Colonic mucosa (tissue), 4 donors: Measurements from ENCODE around the gene IL1RAPL2. TPM values are rescaled to one million over a fixed set of nuclear protein-coding genes. Genes with fewer than 3 reads are reported as not detected.

Experiments
- DNase-seq: peaks from one replicate; pipeline ENCODE4 v3.0.0-alpha.2; 2020
- H3K27ac ChIP-seq: fragments of 200-600 bp; one replicate; pipeline ENCODE4 v1.8.0; 2021
- H3K27me3 ChIP-seq: fragments of 200-600 bp; one replicate; pipeline ENCODE4 v1.8.0; 2021
- H3K36me3 ChIP-seq: fragments of 200-600 bp; one replicate; pipeline ENCODE4 v1.8.0; 2021
- H3K4me1 ChIP-seq: fragments of 200-600 bp; one replicate; pipeline ENCODE4 v1.8.0; 2021; ENCODE audit warnings: mild to moderate bottlenecking
- H3K4me3 ChIP-seq: fragments of 200-600 bp; one replicate; pipeline ENCODE4 v1.8.0; 2021
- H3K9ac ChIP-seq, 2 donors: one replicate each; pipeline ENCODE4 v1.7.0; 2013; ENCODE audit warnings: control low read depth in 2 of 2, low read depth in 2 of 2, low read length in 2 of 2
- H3K9me3 ChIP-seq: fragments of 200-600 bp; one replicate; pipeline ENCODE4 v1.8.0; 2021
- CTCF ChIP-seq: fragments of 200-600 bp; IDR thresholded peaks from one replicate; pipeline ENCODE4 v1.8.0; 2022; ENCODE audit warnings: antibody characterized with exemption, mild to moderate bottlenecking
- intact Hi-C: fragments of 100-400 bp; cut with DNase I; formaldehyde crosslinking; loops from one replicate; pipeline ENCODE4 v1.14.1; 2022
- total RNA-seq, 2 donors: library from RNA; stranded (reverse); fragmentation: NEBNext Ultra II Directional in 1 of 2; extraction: Animal tissue kit (Norgen Biotek cat#: 25700) in 1 of 2; gene quantifications; one replicate each; pipeline ENCODE4 v1.2.1, GENCODE V29; 2021
- donor health status: healthy.
- donor health status: DM: no; HTN: no; CAD: no.
- donor health status: DM: no; HTN: no; CAD: no.

IL1RAPL2 gene
- total RNA-seq, 2 donors from 2014 or later = not detected

- Histone ChIP-seq H3K27ac (no peak overlapping the region), H3K9ac (no peak overlapping the region), H3K27me3 (no peaks in the 10 kb centered on the region), H3K4me1 (no peaks in the 10 kb centered on the region), H3K4me3 (no peak overlapping the region), H3K36me3 (no peaks in the 10 kb centered on the region), H3K9me3 (no peaks in the 10 kb centered on the region)
- no peak for DNase-seq
- TF ChIP-seq CTCF = no peak
- intact Hi-C loops = no loop called here
These were observed 1044.4 kb downstream of the IL1RAPL2 start for GRCh38 chrX:105610411-105610810.

- H3K27me3 ChIP-seq = no peaks in the 10 kb centered on the region
- no peak overlapping the region for H3K4me3 ChIP-seq
- TF ChIP-seq CTCF = no peak
- H3K9me3 ChIP-seq = no peaks in the 10 kb centered on the region
- no peak for DNase-seq
- intact Hi-C loops = no loop called here
- H3K9ac ChIP-seq = no peak overlapping the region
- H3K4me1 ChIP-seq = no peaks in the 10 kb centered on the region
- H3K36me3 ChIP-seq = no peaks in the 10 kb centered on the region
- H3K27ac ChIP-seq = no peak overlapping the region
These were observed 1052.5 kb downstream of the IL1RAPL2 start for GRCh38 chrX:105618393-105619101.

- no peaks in the 10 kb centered on the region for H3K9me3 ChIP-seq
- no peaks in the 10 kb centered on the region for H3K27me3 ChIP-seq
- no peak for DNase-seq
- no peak for TF ChIP-seq CTCF
- H3K27ac ChIP-seq = no peak overlapping the region
- no peak overlapping the region for H3K9ac ChIP-seq
- no peaks in the 10 kb centered on the region for H3K4me1 ChIP-seq
- intact Hi-C loops = no loop called here
- no peaks in the 10 kb centered on the region for H3K36me3 ChIP-seq
- H3K4me3 ChIP-seq = no peak overlapping the region
These were observed 1068.2 kb downstream of the IL1RAPL2 start for GRCh38 chrX:105634180-105634579.

GRCh38 chrX:105635794-105636193 lies 1069.8 kb downstream of the IL1RAPL2 start:
- Histone ChIP-seq H3K9me3 (no peaks in the 10 kb centered on the region), H3K36me3 (no peaks in the 10 kb centered on the region), H3K27ac (no peak overlapping the region), H3K4me3 (no peak overlapping the region), H3K4me1 (no peaks in the 10 kb centered on the region), H3K9ac (no peak overlapping the region), H3K27me3 (no peaks in the 10 kb centered on the region)
- no peak for DNase-seq
- TF ChIP-seq CTCF = no peak
- intact Hi-C loops = no loop called here

- intact Hi-C loops = no loop called here
- TF ChIP-seq CTCF = no peak
- no peak for DNase-seq
- Histone ChIP-seq H3K9ac (no peak overlapping the region), H3K9me3 (no peaks in the 10 kb centered on the region), H3K4me1 (no peaks in the 10 kb centered on the region), H3K4me3 (no peak overlapping the region), H3K27ac (no peak overlapping the region), H3K36me3 (no peaks in the 10 kb centered on the region), H3K27me3 (no peaks in the 10 kb centered on the region)
These were observed 1070.7 kb downstream of the IL1RAPL2 start for GRCh38 chrX:105636667-105637066.
